ENCODE data around the gene MGST3. TPM values are rescaled to one million over a fixed set of nuclear protein-coding genes. Genes with fewer than 3 reads are reported as not detected.

The MGST3 gene
- polyA plus RNA-seq, 1 of the 3 experiments (the other 2 are of a cell fraction), result 270 TPM

DNA sequence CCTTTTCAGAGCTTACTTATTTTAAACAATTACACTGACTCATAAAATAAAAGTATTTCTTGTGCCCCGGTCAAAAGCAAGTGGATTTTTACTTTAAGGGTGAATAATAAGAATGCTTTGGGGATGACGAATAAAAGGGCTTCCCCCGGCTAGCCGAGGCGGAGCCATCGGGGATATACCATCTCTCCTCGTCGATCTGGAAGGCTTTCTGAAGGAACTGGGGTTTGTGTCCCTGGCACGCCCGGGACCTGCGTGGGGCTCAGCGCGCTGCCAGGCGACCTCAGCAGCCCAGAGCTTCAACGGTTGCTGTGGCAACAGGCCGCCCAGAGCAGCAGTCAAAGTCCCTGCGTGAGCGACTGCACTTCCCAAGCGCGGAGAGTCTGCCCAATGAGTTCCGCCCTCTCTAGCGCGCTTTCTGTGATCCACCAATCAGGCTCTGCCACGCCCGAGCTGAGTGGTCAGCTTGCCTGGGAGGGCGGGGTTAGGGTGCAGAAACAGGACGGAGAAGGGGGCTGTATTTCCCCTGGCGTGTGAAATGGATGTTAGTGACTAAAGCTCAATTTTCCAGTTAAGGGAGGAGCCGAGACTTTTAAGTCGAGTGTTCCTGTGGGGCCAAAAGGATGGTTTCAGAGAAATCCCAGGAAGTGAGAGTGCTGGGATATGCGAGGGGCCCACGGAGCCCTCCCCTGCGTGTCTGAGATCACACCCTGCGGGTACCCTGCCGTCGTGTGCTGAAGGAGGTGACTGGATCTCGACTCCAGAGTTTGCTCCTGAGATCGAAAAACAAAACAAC lies 33.0 kb upstream of the MGST3 start (continued):
- TF ChIP-seq, protein P1, sequence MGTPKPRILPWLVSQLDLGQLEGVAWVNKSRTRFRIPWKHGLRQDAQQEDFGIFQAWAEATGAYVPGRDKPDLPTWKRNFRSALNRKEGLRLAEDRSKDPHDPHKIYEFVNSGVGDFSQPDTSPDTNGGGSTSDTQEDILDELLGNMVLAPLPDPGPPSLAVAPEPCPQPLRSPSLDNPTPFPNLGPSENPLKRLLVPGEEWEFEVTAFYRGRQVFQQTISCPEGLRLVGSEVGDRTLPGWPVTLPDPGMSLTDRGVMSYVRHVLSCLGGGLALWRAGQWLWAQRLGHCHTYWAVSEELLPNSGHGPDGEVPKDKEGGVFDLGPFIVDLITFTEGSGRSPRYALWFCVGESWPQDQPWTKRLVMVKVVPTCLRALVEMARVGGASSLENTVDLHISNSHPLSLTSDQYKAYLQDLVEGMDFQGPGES (IDR thresholded peaks at IDR 0.05; ENCODE audit: low read depth, low read length), result peak; percentile 60; the same call in 1 of the 2 replicates
- TF ChIP-seq, protein P2, sequence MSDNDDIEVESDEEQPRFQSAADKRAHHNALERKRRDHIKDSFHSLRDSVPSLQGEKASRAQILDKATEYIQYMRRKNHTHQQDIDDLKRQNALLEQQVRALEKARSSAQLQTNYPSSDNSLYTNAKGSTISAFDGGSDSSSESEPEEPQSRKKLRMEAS (IDR thresholded peaks at IDR 0.05; ENCODE audit: low read depth), result peak; percentile 48; the same call in 1 of the 2 replicates
- no peak for TF ChIP-seq TCF12 (IDR thresholded peaks at IDR 0.05)
- peak; percentile 83 for TF ChIP-seq FOSL2 (IDR thresholded peaks at IDR 0.05; ENCODE audit: borderline replicate concordance, low read depth)
- TF ChIP-seq MEF2A (IDR thresholded peaks at IDR 0.05; ENCODE audit: borderline replicate concordance, low read depth), result no peak
- TF ChIP-seq RFX5 (IDR thresholded peaks at IDR 0.05; ENCODE audit: low read length), result peak; percentile 88
- peak; percentile 68 for TF ChIP-seq CHD2 (IDR thresholded peaks at IDR 0.05; ENCODE audit: low read length, partially characterized antibody)
- peak; percentile 38; the same call in 1 of the 2 replicates for TF ChIP-seq POLR2AphosphoS5 (IDR thresholded peaks at IDR 0.05; ENCODE audit: low read depth, low read length)
- TF ChIP-seq RCOR1 (IDR thresholded peaks at IDR 0.05; ENCODE audit: low read length), result peak; percentile 16; the same call in 1 of the 2 replicates
- TF ChIP-seq, protein P3, sequence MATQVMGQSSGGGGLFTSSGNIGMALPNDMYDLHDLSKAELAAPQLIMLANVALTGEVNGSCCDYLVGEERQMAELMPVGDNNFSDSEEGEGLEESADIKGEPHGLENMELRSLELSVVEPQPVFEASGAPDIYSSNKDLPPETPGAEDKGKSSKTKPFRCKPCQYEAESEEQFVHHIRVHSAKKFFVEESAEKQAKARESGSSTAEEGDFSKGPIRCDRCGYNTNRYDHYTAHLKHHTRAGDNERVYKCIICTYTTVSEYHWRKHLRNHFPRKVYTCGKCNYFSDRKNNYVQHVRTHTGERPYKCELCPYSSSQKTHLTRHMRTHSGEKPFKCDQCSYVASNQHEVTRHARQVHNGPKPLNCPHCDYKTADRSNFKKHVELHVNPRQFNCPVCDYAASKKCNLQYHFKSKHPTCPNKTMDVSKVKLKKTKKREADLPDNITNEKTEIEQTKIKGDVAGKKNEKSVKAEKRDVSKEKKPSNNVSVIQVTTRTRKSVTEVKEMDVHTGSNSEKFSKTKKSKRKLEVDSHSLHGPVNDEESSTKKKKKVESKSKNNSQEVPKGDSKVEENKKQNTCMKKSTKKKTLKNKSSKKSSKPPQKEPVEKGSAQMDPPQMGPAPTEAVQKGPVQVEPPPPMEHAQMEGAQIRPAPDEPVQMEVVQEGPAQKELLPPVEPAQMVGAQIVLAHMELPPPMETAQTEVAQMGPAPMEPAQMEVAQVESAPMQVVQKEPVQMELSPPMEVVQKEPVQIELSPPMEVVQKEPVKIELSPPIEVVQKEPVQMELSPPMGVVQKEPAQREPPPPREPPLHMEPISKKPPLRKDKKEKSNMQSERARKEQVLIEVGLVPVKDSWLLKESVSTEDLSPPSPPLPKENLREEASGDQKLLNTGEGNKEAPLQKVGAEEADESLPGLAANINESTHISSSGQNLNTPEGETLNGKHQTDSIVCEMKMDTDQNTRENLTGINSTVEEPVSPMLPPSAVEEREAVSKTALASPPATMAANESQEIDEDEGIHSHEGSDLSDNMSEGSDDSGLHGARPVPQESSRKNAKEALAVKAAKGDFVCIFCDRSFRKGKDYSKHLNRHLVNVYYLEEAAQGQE (IDR thresholded peaks at IDR 0.05; ENCODE audit: low read depth, low read length), result no peak

DNA sequence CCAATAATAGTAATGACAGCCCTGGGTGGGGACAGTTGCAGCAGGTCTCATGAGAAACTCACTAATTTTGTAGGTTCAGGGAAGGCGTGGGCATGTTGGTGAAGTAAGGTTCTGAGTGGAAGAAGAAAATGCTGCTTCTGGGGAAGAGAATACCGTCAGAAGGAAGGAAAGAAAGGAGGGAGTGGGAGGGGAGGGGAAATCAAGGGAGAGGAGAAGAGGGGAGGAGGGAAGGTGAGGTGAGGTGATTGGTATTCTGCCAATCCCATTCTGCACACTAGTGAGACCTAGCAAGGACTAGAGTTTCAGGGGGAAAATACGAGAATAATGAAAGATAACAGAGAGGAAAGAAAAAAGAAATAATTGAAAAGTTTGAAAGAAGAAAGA lies 32.4 kb upstream of the MGST3 start:
- Histone ChIP-seq H3K36me3 (replicated peaks in 1 of 2; ENCODE audit: control insufficient read depth in 1 of 2, insufficient read depth in 2 of 2, low read length in 1 of 2) (no peaks in the 10 kb centered on the region), H3K9me3 (no peaks in the 10 kb centered on the region), H3K79me2 (ENCODE audit: insufficient read depth) (no peaks in the 10 kb centered on the region), H3K4me1 (ENCODE audit: control insufficient read depth in 1 of 2, insufficient read depth in 2 of 2, low read depth in 1 of 2, low read length in 1 of 2) (peaks cover 5% of the 10 kb centered on the region in 2 experiments; a peak in 3 of 4 replicates), H3K4me3 (ENCODE audit: low read depth in 2 of 2, low read length in 1 of 2) (peak overlapping the region; percentile 68 to 80), H4K20me1 (ENCODE audit: insufficient read depth) (no peaks in the 10 kb centered on the region), H3F3A (replicated peaks; ENCODE audit: insufficient read depth) (no peaks in the 10 kb centered on the region), H3K27me3 (ENCODE audit: insufficient read depth) (0 out of 2 replicates have a peak, but pooled peaks cover under 1% of the 10 kb centered on the region), H2AFZ (ENCODE audit: low read depth) (peak overlapping the region; percentile 97), H3K27ac (ENCODE audit: low read depth in 2 of 2, low read length in 1 of 2) (peak overlapping the region; percentile 84 to 85), H3K4me2 (peak overlapping the region; percentile 87), H3K9ac (peak overlapping the region; percentile 77), H3K9me2 (no peaks in the 10 kb centered on the region)
- TF ChIP-seq ELF1 (IDR thresholded peaks at IDR 0.05), result no peak
- no peak for TF ChIP-seq FOSL2 (IDR thresholded peaks at IDR 0.05; ENCODE audit: borderline replicate concordance, low read depth)
- no peak for TF ChIP-seq SIN3A (IDR thresholded peaks at IDR 0.05; ENCODE audit: borderline replicate concordance, low read depth, low read length)
- no peak for TF ChIP-seq JUND (IDR thresholded peaks at IDR 0.05)
- TF ChIP-seq, protein P4, sequence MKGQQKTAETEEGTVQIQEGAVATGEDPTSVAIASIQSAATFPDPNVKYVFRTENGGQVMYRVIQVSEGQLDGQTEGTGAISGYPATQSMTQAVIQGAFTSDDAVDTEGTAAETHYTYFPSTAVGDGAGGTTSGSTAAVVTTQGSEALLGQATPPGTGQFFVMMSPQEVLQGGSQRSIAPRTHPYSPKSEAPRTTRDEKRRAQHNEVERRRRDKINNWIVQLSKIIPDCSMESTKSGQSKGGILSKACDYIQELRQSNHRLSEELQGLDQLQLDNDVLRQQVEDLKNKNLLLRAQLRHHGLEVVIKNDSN (IDR thresholded peaks at IDR 0.05; ENCODE audit: borderline replicate concordance, low read depth), result no peak
- TF ChIP-seq, protein P1 (IDR thresholded peaks at IDR 0.05; ENCODE audit: low read depth, low read length), result no peak
- no peak for TF ChIP-seq EP300 (IDR thresholded peaks at IDR 0.05; ENCODE audit: borderline replicate concordance in 1 of 2, low read depth in 1 of 2, low read length in 1 of 2)
- TF ChIP-seq, protein P3 (IDR thresholded peaks at IDR 0.05; ENCODE audit: low read depth, low read length), result no peak
- TF ChIP-seq TAF1 (IDR thresholded peaks at IDR 0.05; ENCODE audit: borderline replicate concordance, low read depth, low read length), result no peak
- TF ChIP-seq RCOR1 (IDR thresholded peaks at IDR 0.05; ENCODE audit: low read length), result no peak
- TF ChIP-seq EZH2phosphoT487 (IDR thresholded peaks at IDR 0.05; ENCODE audit: borderline replicate concordance, low read depth), result no peak
- ChIA-PET CTCF (interaction anchor here (0.7 to 16.7 kb wide), 8 partner anchors 99 to 326 kb away, joined by 3 to 277 read pairs (median 4); partner anchors contain the start of gene ALDH9A1), POLR2A (interaction anchor here (0.6 kb wide), 1 partner anchor 331 kb away, joined by 3 read pairs; no protein-coding TSS in a partner anchor)
- DNase-seq, result no peak
- 46% methylated on average over 3 of the region's 3 CpGs for WGBS (ENCODE audit: low lambda C conversion rate)
